ENCODE measurements around the gene APBA1.
A peak's percentile ranks its signal among the peaks of the same experiment; 100 is the strongest.
"Not testable (repeated sequence)": the region's sequence is repeated elsewhere in the genome, so short reads cannot be mapped to it uniquely, and the experiment has no call there.

APBA1 gene

DNA sequence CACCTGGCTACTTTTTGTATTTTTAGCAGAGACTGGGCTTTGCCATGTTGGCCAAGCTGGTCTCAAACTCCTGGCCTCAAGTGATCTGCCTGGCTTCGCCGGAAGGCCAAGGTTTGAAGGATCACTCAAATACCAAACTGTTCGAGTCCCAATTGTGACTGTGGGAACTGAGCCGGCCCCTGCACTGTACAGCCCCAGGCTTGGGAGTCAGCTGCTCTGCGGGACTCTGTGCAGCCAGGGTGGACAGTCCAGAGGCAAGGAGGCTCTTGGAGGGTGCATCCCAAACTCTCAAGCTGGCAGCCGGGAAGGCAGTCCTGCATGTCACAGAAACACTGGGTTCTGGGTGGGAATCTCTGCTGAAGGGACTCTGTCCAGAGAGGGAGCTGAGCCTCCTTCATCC is 238.2 kb downstream of the APBA1 start:
- DNase-seq: no peak

DNA sequence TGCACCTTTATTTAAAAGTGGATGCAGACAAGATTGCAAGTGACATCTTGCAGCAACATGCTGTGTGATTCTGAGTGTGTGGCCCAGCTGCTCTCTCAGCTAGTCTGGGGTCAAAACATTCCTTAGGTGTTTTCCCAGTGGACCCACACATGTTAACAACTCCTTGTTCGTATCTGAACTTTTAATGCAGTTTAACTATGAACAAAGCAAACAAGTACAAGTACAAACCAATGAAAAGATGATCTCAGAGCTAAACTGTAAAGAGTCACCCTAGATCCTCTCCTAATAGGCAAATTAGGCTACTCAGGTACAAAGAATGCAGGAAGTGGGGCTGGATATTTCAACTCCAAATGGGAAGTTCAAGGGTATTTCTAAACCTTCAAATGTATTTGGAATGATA is 238.8 kb downstream of the APBA1 start:
- DNase-seq: no peak

DNA sequence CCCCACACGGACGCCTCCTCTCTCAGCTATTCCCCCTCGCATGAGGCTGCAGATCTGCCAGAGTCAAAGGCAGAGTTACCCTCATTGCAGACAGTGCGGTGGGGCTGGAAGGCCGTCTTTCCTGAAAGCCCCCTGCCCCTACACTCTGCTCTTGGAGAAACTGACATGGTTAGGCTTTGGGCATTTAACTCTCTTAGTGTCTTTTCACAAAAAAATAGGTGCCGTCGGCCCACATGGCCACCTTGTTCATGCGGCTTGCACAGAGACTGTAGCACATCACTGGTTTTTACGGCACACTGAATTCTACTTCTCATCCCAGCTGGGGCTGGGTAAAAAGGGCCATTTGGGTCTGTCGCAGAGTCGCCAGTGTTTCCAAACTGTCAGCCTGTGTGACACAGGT is 239.5 kb downstream of the APBA1 start:
- DNase-seq: no peak

DNA sequence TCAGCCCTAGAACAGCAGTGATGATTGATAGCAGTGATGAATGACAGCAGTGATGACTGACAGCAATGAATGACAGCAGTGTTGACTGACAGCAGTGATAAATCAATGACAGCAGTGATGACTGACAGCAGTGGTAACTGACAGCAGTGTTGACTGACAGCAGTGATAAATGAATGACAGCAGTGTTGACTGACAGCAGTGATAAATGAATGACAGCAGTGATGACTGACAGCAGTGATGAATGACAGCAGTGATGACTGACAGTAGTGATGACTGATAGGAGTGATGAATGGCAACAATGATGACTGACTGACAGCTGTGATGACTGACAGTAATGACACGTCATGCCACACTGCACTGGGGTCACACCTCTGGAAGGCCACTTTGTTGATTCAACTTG is 240.4 kb downstream of the APBA1 start:
- no peak for DNase-seq

DNA sequence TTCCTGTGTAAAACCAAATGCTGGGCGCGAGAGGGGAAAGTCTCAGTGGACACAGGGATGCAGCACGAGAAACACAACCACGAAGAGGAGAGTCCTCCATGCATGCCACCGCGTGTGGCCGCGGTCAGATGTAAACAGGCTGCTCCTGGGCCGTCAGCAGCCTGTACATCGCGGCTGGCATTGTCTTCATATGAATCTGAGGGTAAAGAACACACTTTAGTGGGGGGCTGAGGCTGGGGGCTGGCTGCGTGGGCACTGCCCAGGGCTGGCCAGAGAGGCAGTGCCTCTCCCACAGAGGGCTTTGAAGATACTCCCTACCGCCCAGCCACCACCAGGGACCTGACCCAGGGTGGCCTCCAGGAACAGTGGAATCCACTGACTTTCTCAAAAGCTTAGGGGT is 241.0 kb downstream of the APBA1 start:
- no peak for DNase-seq

DNA sequence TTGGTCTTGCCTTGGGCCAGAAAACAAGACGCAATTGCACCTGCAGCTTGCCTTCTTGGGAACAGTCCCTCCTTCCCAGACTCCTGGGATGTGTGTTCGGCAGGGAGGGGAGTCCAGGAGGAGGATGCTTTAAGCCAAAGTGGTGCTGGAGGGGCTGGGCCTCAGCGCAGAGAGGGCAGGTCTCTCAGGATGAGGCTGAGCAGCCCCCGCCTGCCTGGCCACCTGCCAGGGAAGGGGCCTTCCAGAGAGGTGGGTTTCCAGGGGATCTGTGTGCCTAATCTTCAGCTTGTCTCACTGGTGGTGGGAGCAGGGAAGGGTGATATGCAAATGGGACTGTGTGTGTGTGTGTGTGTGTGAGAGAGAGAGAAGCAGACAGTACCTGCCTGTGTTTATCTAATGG is 242.0 kb downstream of the APBA1 start:
- DNase-seq: no peak

DNA sequence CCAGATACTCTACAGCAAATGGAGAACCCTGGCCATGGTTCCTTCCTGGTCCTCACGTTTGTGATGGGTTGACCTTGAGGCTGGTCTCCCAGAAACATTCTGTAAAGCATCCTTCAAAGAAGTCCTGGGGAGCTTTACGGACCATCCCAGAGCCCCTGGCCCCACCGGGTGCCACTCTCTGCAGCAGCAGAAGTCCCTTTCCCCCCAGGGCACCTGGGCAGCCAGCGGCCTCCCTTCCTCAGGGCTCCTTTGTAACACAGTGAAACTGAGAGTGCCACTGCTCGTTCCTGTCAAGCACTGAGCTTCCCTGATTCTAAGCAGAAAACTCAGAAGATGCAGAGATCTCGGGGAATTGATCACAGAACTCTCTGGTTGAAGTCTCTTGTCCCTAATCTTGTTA is 242.9 kb downstream of the APBA1 start:
- DNase-seq: no peak

DNA sequence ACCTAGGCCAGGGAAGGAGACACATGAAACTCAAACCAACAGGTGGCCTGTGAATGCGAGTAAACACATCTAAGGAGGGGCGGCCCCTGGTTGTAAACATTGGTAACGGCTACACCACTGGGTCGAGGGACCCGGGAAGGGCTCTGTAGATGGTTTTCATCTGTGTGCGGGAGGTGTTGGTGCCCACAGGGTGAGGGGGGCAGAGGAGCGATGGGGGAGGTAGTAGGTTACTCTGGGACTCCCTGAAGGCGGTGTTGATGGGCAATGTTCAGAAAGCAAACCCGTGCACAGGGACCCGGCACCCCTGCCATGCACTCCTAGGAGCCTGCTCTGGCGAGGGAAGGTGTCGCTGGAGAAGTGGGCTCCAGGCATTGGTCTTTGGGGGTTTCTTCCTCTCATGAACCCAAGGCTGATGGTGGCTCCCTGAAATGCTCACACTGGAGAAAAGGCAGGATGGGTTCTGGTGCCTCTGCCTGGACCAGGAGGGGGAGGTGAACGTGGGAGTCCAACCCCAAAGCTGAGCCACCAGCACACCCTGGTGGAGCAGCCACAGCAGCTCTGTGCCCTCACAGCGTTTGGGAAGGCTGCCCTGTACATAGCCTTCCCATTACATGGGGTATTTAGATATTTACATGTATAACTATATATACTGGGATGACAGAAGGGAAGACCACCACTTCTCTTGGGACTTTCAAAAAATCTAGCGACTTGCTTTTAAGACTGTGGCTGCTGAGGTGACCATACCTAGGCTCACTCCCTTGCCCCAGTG is 244.0 kb downstream of the APBA1 start:
- DNase-seq: no peak

DNA sequence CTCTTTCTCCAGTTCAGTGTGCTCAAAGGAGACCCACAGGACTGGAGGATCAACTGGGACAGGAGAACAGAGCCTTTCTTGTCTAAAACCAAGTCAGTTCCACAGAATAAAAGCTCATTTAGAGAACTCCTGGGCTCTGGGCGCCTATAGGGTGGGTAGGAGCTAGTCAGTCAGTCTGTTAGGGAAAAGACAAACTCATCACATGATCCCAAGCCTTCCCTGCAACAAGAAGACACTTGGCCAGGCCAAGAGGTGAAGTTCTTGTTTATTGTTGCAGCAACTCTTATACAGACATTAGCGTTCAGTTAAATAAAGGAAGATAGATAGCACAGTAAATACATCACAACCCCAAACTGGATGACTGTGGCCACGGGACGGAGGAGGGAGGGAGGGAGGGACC is 244.9 kb downstream of the APBA1 start:
- DNase-seq: no peak

DNA sequence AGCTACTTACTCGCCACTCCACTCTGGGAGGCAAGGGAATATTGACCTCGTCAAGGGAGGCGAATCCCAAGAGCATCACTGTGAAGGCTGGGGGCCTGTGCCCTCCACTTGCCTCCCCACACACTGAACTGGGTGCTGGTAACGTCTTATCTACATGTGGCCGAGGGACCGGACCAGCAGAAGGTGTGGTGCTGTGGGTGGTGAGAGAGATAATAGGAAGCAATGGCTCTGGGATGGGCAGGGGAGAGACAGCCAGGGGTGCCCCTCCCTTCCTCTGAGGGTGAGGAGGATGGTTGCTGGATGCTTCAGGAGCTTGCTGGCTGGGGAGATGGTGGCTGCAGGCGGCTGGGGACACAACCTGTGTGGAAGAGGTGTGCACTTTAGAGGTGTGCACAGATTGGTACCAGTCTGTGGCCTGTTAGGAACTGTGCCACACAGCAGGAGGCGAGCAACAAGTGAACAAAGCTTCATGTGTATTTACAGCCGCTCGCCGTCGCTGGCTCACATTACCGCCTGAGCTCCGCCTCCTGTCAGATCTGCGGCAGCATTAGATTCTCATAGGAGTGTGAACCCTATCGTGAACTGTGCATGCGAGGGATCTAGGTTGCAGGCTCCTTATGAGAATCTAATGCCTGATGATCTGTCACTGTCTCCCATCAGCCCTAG is 246.9 kb downstream of the APBA1 start:
- DNase-seq: no peak

DNA sequence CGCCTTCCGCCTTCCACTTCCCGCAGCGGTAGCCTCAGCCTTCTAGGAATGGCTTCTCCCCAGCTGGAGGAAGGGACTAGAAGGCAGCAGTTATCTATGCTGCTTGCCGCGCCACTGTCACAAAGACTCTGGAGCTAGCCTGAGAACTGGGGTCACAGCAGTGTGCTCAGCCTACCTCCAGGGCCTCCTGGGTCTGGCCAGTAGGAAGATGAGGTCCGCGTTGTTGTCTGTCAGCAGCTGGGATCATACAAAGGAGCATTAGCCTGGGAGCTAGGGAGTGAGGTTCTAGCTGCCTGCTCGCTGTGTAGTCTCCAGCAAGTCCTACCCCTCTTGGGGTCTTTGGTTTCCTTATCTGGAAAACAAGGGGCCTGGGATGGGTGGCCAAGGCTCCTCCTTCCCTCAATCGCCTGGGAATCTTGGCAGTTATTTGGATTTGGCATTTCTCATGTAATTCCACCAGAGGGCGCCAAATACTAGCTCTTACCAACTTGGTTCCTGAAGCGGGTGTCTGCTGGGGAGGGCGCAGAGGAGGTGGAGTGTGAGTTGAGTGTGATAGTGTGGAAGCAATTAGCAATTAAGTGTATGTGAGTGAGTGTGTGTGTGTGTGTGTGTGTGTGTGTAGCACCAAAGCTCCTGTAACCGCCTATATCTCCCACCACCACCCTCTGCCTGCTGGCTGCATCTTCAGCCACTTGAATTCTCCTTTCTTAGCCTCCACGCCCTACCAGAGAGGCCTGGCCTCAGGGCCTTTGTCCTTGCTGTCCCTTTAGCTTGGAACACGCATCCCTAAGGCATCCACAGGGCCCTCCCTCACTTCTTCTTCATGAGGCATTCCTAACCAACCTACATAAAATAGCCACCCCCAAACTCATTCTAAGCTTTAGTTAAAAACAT is 250.0 kb downstream of the APBA1 start:
- DNase-seq: peak in 3 of 5 donors; percentile 32 to 50 (median 32)

DNA sequence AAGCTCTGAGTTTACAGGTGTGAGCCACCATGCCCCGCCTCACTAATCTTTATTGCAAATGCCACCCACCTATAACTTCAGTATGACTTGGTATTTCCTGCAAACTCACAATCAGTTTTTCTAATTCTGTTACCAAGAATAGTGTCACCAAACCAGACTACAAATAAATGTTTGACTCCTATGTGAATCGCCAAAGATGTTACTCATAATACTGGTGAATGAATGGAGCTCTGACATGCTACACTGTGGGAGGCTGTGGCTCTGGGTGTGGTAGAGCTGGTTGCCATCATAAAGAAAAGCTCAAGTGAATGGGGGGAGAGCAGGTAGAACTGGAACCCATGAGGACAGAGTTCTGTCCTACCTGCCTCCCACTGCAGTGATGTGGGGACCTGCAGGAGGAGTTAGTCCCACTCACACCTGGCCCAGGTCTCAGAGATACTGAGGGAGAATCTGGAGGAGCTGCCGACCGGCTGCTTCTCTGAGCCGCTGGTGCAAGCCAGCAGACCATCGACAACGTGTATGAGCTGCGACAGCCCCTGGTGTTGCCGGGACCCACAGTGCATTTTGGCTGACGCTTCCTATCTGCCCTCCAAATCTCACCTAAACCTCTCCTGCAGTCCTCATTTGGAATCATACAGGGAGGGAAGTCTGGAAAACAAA is 251.4 kb downstream of the APBA1 start:
- no peak for DNase-seq

DNA sequence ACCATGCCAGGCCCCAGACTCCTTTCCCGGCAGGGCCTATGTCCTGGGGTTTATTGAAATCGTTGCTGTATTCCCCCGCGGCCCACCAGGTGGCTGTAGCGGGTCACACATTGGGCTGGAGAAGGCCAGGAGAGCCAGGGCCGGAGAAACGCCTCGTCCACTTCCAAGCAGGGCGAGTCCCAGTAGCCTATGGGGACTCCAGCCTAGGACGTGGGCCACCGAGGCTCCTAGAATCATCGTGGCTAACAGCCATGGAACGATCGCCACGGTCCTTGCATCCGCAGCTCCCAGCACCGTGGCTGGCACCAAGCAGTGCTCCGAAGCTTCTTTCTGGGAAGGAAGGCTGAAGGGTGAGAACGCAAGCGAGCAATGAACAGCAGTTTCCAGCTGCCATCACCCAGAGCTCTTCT is 259.4 kb downstream of the APBA1 start:
- no peak for DNase-seq

DNA sequence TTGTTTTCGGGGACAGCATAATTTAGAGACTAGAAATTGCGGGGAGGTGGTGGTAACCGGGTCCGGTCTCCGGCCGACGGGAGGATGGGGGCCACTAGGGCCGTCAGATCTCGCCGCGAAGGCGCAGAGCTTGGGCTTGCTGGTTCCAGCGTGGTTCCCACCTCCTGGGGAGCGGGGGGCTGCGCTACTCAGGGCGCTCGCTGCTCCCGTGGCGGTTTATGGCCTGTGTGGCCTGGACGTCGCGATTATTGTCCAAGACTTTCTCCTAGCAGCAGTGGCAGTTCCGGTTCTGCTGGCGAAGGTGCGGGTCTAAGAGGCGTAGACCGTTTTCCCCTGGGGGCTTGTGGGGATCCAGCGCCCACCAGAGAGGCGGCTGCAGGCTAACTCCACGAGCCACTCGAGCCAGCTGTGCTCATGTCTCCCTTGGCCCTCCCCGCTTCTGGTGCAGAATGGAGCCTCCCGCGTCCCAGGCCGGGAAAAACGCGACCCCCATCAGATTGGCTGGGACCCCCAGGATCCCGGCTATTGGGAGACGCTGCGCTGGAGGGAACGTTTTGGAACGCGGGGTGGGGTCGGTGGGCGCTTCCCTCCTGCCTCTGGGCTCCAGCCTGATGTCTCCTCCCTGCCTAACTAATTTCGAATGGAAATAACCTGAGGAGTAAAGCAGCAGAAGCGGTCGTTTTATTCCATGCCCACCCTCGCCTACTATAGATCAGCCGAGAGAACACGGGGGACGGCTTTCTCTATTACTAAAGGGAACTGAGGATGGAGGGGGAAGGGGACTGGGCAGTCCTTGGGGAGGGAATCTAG is 260.0 kb downstream of the APBA1 start:
- DNase-seq: no peak

DNA sequence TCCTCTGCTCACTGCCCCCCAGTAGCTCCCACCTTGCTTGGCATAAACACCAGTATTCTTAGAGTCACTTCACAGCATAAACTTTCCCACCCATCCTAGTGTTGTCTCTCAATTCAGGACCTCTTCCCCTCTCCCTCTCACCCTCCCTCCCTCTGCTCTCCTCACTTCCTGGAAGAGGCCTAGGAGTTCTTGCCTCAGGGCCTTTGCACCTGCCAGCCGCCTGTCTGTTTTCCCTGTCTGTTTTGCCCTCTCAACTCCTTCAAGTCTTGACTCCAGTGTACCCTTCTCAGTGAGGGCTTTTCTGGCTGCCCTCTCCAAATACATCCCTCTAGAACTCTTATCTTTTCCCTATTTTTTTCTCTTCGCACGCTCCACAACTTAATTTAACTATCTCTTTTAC is 260.9 kb downstream of the APBA1 start:
- DNase-seq: no peak

DNA sequence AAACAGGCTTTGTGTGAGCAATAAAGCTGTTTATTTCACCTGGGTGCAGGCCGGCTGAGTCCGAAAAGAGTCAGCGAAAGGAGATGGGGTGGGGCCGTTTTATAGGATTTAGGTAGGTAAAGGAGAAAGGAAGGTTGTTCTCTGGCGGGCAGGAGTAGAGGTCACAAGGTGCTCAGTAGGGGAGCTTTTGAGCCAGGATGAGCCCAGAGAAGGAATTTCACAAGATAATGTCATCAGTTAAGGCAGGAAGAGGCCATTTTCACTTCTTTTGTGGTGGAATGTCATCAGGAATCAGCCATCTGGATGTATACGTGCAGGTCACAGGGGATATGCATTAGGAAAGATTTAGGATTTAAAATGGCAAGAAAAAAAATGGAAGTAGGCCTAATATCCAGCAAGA is 262.2 kb downstream of the APBA1 start:
- not testable (repeated sequence) for DNase-seq

DNA sequence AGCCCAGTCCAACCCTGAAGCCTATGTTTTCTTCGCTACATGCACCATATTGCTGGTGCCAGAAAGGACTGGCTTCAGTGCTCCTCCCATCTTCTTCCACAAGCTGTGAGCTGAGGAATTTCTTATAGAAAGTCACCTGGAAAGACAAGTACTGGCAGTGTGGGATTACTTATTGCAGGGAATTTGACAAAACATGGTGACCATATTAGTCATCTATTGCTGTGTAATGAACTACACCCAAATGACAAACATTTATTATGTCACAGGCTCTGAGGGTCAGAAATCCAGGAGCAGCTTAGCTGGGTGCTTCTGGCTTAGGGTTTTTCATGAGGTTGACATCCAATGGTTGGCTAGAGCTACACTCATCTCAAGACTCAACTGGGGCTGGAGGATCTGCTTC is 271.7 kb downstream of the APBA1 start:
- DNase-seq: no peak

DNA sequence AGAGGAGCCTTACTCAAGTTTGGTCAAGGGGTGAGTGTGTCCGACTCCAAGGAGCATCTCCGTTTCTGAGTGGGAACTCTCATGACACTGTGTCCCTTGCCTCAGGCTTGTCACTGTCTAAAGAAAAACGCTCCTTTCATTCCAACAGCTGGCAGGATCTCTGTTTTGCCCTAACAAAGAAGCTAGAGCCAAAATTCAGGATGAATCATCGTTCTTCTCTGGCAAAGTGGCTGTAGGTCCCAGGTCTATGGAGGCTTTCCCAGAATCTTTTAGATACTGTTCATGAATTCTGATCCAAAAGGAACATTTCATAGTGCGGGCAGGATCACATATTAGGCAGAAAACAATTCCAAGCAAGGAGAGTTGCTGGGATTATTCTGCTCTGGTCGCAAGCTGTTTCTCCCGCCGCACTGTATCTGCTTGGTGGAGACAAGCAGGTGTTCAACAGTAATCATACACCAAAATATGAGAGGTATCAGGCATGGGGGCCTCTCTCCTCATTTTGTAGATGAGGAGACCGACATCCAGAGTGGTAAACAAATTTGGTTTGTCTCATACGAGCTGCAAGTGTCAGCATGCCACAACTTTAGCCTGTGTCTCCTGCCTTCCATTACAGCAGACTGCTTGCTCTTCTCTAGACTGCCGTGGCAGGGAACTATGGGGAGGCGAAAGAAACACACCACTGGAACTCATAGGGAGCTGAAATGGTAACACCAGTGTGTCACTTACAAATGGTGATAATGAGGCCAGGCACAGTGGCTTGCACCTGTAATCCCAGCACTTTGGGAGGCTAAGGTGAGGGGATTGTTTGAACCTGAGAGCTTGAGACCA is 274.6 kb downstream of the APBA1 start:
- DNase-seq: no peak

DNA sequence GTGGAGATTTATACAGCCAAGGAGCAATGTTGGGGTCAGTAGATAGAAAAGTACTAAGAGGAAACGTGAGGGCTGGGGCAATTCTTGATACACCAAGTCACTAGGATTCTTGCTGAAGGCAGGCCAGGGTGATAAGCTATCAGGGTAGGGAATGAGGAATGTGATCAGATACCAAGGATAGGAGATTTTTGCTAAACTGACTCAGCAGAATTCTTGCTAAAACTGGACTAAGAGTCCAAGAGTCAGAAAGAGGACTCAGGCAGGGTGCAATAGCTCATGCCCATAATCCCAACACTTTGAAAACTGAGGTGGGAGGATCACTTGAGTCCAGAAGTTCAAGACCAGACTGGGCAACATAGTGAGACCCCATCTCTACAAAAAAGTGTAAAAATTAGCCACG is 275.4 kb downstream of the APBA1 start:
- DNase-seq: no peak

DNA sequence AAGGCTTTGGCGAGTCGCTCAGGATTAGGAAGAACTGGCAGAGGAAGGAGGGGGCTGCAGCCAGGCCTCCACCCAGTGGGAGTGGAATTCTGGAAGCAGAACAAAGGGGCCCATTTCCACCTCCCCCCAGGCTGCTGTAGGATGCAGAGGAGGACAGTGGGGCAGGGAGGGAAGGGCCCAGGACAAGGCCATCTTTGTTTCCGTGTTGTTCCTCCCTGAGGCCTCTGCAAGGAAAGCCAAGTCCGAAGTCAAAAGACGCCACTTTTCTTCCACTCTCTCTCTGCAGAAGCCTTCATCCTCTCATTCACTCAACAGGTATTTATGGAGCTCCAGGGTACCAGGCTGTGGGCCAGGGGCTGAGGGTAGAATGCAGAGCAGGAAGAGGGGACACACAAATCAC is 276.5 kb downstream of the APBA1 start:
- no peak for DNase-seq

DNA sequence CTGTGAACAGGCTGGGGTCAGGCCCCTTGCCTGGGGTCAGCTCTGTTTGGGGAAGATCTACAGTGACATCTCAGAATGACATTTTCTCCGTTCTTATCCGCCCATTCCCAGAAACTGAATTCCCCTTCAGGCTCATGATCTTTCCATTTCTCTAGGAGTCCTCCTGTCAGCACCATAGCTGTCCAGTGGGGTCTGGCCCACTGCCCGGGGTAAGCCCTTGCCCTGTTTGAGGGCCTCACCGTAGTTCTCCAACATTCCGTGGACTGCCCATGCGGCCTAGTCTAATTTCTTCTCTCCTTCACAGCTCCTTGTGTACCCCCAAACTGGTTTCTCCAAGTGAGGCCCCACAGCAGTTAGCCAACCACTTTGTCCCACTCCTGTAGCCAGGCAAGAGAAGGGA is 278.7 kb downstream of the APBA1 start:
- DNase-seq: no peak

Data from T-helper 1 cell (primary cell).